H1 (cell line): Measurements from ENCODE around the gene DPF3. TPM values are rescaled to one million over a fixed set of nuclear protein-coding genes. Genes with fewer than 3 reads are reported as not detected.

Experiments
- CTCF ChIA-PET: fragments of 300-600 bp; sonication (Branson Sonifier 250); formaldehyde crosslinking; loops from one replicate; lab custom pipeline; 2021; ENCODE audit not compliant: partially characterized antibody; lab: Charles Lee
- POLR2A ChIA-PET: fragments of 300-600 bp; sonication (Branson Sonifier 250); formaldehyde crosslinking; loops from one replicate; lab custom pipeline; 2021; ENCODE audit warnings: inconsistent platforms; ENCODE audit not compliant: partially characterized antibody; lab: Charles Lee
- DNase-seq, 2 experiments: peaks; one replicate each; pipeline versions ENCODE4 v3.0.0 to v3.0.0-alpha.2; 2010 to 2022; ENCODE audit warnings: low spot score in 2 of 2, low read depth in 1 of 2, mixed read lengths in 1 of 2
- FAIRE-seq: peaks from 2 replicates; lab custom pipeline; 2011; peaks lifted over from hg19 to GRCh38; lab: Jason Lieb, UNC
- H2AFZ ChIP-seq: 2 replicates; pipeline ENCODE4 v1.8.1; 2012; ENCODE audit warnings: low read length, inconsistent platforms
- H2AK5ac ChIP-seq: 2 replicates; pipeline ENCODE4 v1.6.1; 2013; ENCODE audit warnings: low read depth, low read length
- H2BK120ac ChIP-seq: replicated peaks from 2 replicates; pipeline ENCODE3; 2013; ENCODE audit warnings: low read depth, low read length, inconsistent platforms
- H2BK12ac ChIP-seq: 2 replicates; pipeline ENCODE4 v1.6.1; 2013; ENCODE audit warnings: low read depth, low read length
- H2BK15ac ChIP-seq: 2 replicates; pipeline ENCODE4 v1.6.1; 2013; ENCODE audit warnings: low read length
- H2BK20ac ChIP-seq: 2 replicates; pipeline ENCODE4 v1.6.1; 2013; ENCODE audit warnings: low read length
- H2BK5ac ChIP-seq: 2 replicates; pipeline ENCODE4 v1.6.1; 2013; ENCODE audit warnings: low read depth, low read length
- H3K14ac ChIP-seq: 2 replicates; pipeline ENCODE4 v1.6.1; 2013; ENCODE audit warnings: inconsistent platforms; ENCODE audit not compliant: insufficient read length
- H3K18ac ChIP-seq: 2 replicates; pipeline ENCODE4 v1.6.1; 2013; ENCODE audit warnings: low read length; ENCODE audit errors: extremely low read depth
- H3K23ac ChIP-seq: 2 replicates; pipeline ENCODE4 v1.6.1; 2013; ENCODE audit warnings: inconsistent platforms; ENCODE audit not compliant: insufficient read length
- H3K23me2 ChIP-seq: 2 replicates; pipeline ENCODE4 v1.6.1; 2013; ENCODE audit warnings: low read depth, low read length
- H3K27ac ChIP-seq: 2 replicates; pipeline ENCODE4 v1.6.1; 2011; ENCODE audit warnings: low read depth, low read length, inconsistent platforms
- H3K27me3 ChIP-seq, 4 experiments: replicated peaks in 1 of 4; 1 replicate in 1 of 4; 2 replicates in 3 of 4; pipeline versions ENCODE4 v1.6.1 to v1.8.1; 2011 to 2013; ENCODE audit warnings: low read length in 3 of 4, mild to moderate bottlenecking in 3 of 4, inconsistent platforms in 2 of 4, mixed read lengths in 2 of 4, moderate library complexity in 1 of 4; ENCODE audit not compliant: control insufficient read depth in 3 of 4, insufficient read depth in 3 of 4; ENCODE audit errors: extremely low read depth in 1 of 4
- H3K36me3 ChIP-seq, 4 experiments: 2 replicates each; pipeline versions ENCODE4 v1.6.1 to v1.8.1; 2011 to 2013; ENCODE audit warnings: mild to moderate bottlenecking in 4 of 4, low read length in 3 of 4, moderate library complexity in 2 of 4, control low read depth in 1 of 4, inconsistent platforms in 1 of 4; ENCODE audit not compliant: insufficient read depth in 4 of 4, control insufficient read depth in 2 of 4
- H3K4ac ChIP-seq: replicated peaks from 2 replicates; pipeline ENCODE3; 2013; ENCODE audit warnings: low read length, low read depth, mixed read lengths, inconsistent platforms; ENCODE audit not compliant: insufficient read length
- H3K4me1 ChIP-seq, 4 experiments: replicated peaks in 1 of 4; 1 replicate in 1 of 4; 2 replicates in 3 of 4; pipeline versions ENCODE4 v1.6.1 to v1.8.1; 2011 to 2013; ENCODE audit warnings: low read length in 3 of 4, inconsistent platforms in 2 of 4, mixed read lengths in 1 of 4; ENCODE audit not compliant: insufficient read depth in 4 of 4, control insufficient read depth in 3 of 4
- H3K4me2 ChIP-seq, 2 experiments: 2 replicates each; pipeline versions ENCODE4 v1.6.1 to v1.8.1; 2011 to 2013; ENCODE audit warnings: low read depth in 2 of 2, low read length in 2 of 2, control low read depth in 1 of 2, inconsistent platforms in 1 of 2, mild to moderate bottlenecking in 1 of 2; ENCODE audit not compliant: insufficient read depth in 1 of 2
- H3K4me3 ChIP-seq, 4 experiments: fragments of 200-600, 300-600 bp in 1 of 4; sonication (generic), shearing (Covaris generic), sonication (Bioruptor Twin) in 1 of 4; 2 replicates each; pipeline versions ENCODE4 v1.5.1 to v1.8.1; 2011 to 2016; ENCODE audit warnings: low read length in 4 of 4, low read depth in 3 of 4, control low read depth in 2 of 4, inconsistent platforms in 2 of 4, mild to moderate bottlenecking in 2 of 4, mixed read lengths in 1 of 4, moderate library complexity in 1 of 4; ENCODE audit not compliant: insufficient read depth in 2 of 4; ENCODE audit errors: extremely low read depth in 1 of 4
- H3K56ac ChIP-seq: replicated peaks from 2 replicates; pipeline ENCODE3; 2013; ENCODE audit warnings: low read depth, mild to moderate bottlenecking, mixed read lengths, low read length, inconsistent platforms; ENCODE audit not compliant: insufficient read length
- H3K79me1 ChIP-seq: 2 replicates; pipeline ENCODE4 v1.6.1; 2013; ENCODE audit warnings: low read depth, low read length, control low read depth
- H3K79me2 ChIP-seq, 2 experiments: 2 replicates each; pipeline versions ENCODE4 v1.6.1 to v1.8.1; 2012 to 2013; ENCODE audit warnings: low read length in 2 of 2, mild to moderate bottlenecking in 2 of 2, inconsistent platforms in 1 of 2; ENCODE audit not compliant: insufficient read depth in 2 of 2, control insufficient read depth in 1 of 2
- H3K9ac ChIP-seq, 4 experiments: replicated peaks in 1 of 4; 1 replicate in 1 of 4; 2 replicates in 3 of 4; pipeline versions ENCODE4 v1.6.1 to v1.8.1; 2011 to 2013; ENCODE audit warnings: low read depth in 3 of 4, low read length in 3 of 4, control low read depth in 2 of 4, mild to moderate bottlenecking in 2 of 4, moderate library complexity in 2 of 4, inconsistent platforms in 1 of 4; ENCODE audit errors: extremely low read depth in 1 of 4
- H3K9me3 ChIP-seq, 2 experiments: 2 replicates each; pipeline versions ENCODE4 v1.6.1 to v1.8.1; 2012 to 2013; ENCODE audit warnings: mild to moderate bottlenecking in 2 of 2, moderate library complexity in 2 of 2, control low read depth in 1 of 2, inconsistent platforms in 1 of 2, low read depth in 1 of 2, low read length in 1 of 2, mixed read lengths in 1 of 2; ENCODE audit not compliant: insufficient read depth in 2 of 2
- H4K20me1 ChIP-seq, 2 experiments: replicated peaks in 1 of 2; 2 replicates each; pipeline versions ENCODE3 to v1.8.1; 2011 to 2013; ENCODE audit warnings: inconsistent platforms in 2 of 2, low read length in 2 of 2, mild to moderate bottlenecking in 1 of 2; ENCODE audit not compliant: insufficient read depth in 2 of 2, control insufficient read depth in 1 of 2
- H4K5ac ChIP-seq: 2 replicates; pipeline ENCODE4 v1.6.1; 2013; ENCODE audit warnings: low read length, low read depth, mixed read lengths, inconsistent platforms; ENCODE audit not compliant: insufficient read length
- H4K8ac ChIP-seq: 2 replicates; pipeline ENCODE4 v1.8.0; 2013; ENCODE audit warnings: mild to moderate bottlenecking, moderate library complexity, low read length, inconsistent platforms; ENCODE audit not compliant: insufficient read depth; ENCODE audit errors: extremely low read depth
- H4K91ac ChIP-seq: replicated peaks from 2 replicates; pipeline ENCODE3; 2013; ENCODE audit warnings: low read length, mixed read lengths, inconsistent platforms; ENCODE audit not compliant: insufficient read length
- BRCA1 ChIP-seq: IDR thresholded peaks from 2 replicates; pipeline ENCODE4 v1.6.1; 2012; ENCODE audit warnings: low read depth, low read length, improper control_type of control experiment
- EGR1 ChIP-seq: IDR thresholded peaks from 2 replicates; pipeline ENCODE4 v1.6.1; 2011; ENCODE audit warnings: low read depth, low read length, borderline replicate concordance
- NANOG ChIP-seq: IDR thresholded peaks from 2 replicates; pipeline ENCODE4 v1.6.1; 2011; ENCODE audit warnings: low read length, low read depth, mild to moderate bottlenecking, inconsistent platforms; ENCODE audit not compliant: insufficient read depth, poor library complexity, severe bottlenecking
- RNF2 ChIP-seq: fragments of 200-900, 300-1000 bp; sonication (generic); IDR thresholded peaks from 2 replicates; pipeline ENCODE4 v1.7.1; 2016; ENCODE audit warnings: borderline replicate concordance, low read depth, mild to moderate bottlenecking, antibody characterized with exemption, low read length; ENCODE audit not compliant: poor library complexity, severe bottlenecking; ENCODE audit errors: missing control alignments
- SIRT6 ChIP-seq: IDR thresholded peaks from one replicate; pipeline ENCODE4 v1.7.1; 2012; ENCODE audit warnings: low read length, inconsistent platforms
- SP4 ChIP-seq: IDR thresholded peaks from 2 replicates; pipeline ENCODE4 v1.6.1; 2012; ENCODE audit warnings: low read length, inconsistent platforms
- TEAD4 ChIP-seq: IDR thresholded peaks from 2 replicates; pipeline ENCODE4 v1.6.1; 2012; ENCODE audit warnings: low read depth, low read length, inconsistent platforms, mixed read lengths
- YY1 ChIP-seq: IDR thresholded peaks from 2 replicates; pipeline ENCODE4 v1.6.1; 2011; ENCODE audit warnings: low read depth, mild to moderate bottlenecking, low read length
- WGBS, 2 experiments: shearing (Covaris generic) in 1 of 2; methylation state at CpG; one replicate each; pipeline versions ENCODE4 v1.1.6 to v1.1.7; 2013 to 2015; ENCODE audit warnings: low lambda C conversion rate in 2 of 2, mixed read lengths in 2 of 2, inconsistent platforms in 1 of 2, low coverage in 1 of 2, missing lambda C conversion rate in 1 of 2; ENCODE audit not compliant: insufficient replicate concordance in 2 of 2, insufficient coverage in 1 of 2, insufficient read length in 1 of 2; ENCODE audit errors: extremely low coverage in 1 of 2, missing lambda C conversion rate in 1 of 2; 5-methylcytosine and 5-hydroxymethylcytosine counted together
- polyA plus RNA-seq, 7 experiments: library from polyadenylated mRNA; depleted of rRNA in 3 of 7; stranded (reverse) in 5 of 7; unstranded in 2 of 7; fragments of >200 nt in 5 of 7; fragments of 200-250 nt in 2 of 7; gene quantifications; 1 replicate in 5 of 7; 2 replicates in 1 of 7; 4 replicates in 1 of 7; pipeline versions ENCODE4 v1.2.1 to v1.2.3, GENCODE V29; 2011 to 2013; ENCODE audit warnings: missing spikeins in 2 of 7, mixed read lengths in 2 of 7
- total RNA-seq: library from RNA; stranded (reverse); fragmentation: NEBNext Ultra II Directional; extraction: Animal tissue kit (Norgen Biotek cat#: 25700); gene quantifications from 2 replicates; pipeline ENCODE4 v1.2.1, GENCODE V29; 2021
- TF ChIP-seq, protein P1 (sequence below): IDR thresholded peaks from 2 replicates; pipeline ENCODE4 v1.6.1; 2012; ENCODE audit warnings: low read length, inconsistent platforms
- TF ChIP-seq, protein P2 (sequence below): IDR thresholded peaks from 2 replicates; pipeline ENCODE4 v1.6.1; 2011; ENCODE audit warnings: low read length, improper control_type of control experiment

The DPF3 gene
- total and polyA plus RNA-seq, 2 of the 8 experiments (the other 6 are each of a cell fraction or from before 2014, with no cell fraction given), result 0.19 TPM; not detected in 1

DNA sequence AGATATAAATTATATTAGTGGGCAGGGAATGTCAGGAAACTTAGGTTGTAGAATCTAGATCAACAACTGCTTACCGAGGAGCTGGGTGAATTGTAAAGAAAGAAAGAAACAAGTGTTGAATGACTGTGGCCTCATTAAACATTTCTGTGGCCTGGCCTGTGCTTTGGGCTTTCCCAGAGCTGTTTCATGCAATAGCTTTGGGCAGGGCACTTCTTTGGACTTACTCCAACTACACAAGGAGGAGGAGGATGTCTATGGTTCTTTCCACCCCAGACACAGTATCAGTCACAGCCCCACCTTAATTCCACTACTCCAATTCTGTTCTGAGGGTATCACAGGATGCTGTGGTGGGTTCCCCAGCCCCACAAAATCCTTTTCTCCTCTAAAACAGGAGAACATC lies 38.0 kb downstream of the DPF3 start:
- Histone ChIP-seq H3K27ac (no peak overlapping the region), H3K4me1 (peaks cover 0 to 5% (median 2%) of the 10 kb centered on the region in 4 experiments; a peak in 3 of 7 replicates)
- TF ChIP-seq, protein P1, sequence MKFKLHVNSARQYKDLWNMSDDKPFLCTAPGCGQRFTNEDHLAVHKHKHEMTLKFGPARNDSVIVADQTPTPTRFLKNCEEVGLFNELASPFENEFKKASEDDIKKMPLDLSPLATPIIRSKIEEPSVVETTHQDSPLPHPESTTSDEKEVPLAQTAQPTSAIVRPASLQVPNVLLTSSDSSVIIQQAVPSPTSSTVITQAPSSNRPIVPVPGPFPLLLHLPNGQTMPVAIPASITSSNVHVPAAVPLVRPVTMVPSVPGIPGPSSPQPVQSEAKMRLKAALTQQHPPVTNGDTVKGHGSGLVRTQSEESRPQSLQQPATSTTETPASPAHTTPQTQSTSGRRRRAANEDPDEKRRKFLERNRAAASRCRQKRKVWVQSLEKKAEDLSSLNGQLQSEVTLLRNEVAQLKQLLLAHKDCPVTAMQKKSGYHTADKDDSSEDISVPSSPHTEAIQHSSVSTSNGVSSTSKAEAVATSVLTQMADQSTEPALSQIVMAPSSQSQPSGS, result no peak
- TF ChIP-seq EGR1 (no peak), TEAD4 (no peak), SP4 (no peak), BRCA1 (no peak), RNF2 (no peak), SIRT6 (no peak), NANOG (no peak), YY1 (no peak)
- TF ChIP-seq, protein P2, sequence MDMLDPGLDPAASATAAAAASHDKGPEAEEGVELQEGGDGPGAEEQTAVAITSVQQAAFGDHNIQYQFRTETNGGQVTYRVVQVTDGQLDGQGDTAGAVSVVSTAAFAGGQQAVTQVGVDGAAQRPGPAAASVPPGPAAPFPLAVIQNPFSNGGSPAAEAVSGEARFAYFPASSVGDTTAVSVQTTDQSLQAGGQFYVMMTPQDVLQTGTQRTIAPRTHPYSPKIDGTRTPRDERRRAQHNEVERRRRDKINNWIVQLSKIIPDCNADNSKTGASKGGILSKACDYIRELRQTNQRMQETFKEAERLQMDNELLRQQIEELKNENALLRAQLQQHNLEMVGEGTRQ, result no peak

More for the DNA sequence above, 38.0 kb downstream of the DPF3 start:
- FAIRE-seq (no peak), DNase-seq (no peak)
- no peak overlapping the region for H2BK12ac ChIP-seq
- H2AK5ac ChIP-seq, result no peak overlapping the region
- H3K9me3 ChIP-seq, result no peaks in the 10 kb centered on the region
- H3K18ac ChIP-seq, result no peak overlapping the region
- H3K4me2 ChIP-seq, result no peak overlapping the region
- H3K4ac ChIP-seq, result no peak overlapping the region
- no peaks in the 10 kb centered on the region for H3K36me3 ChIP-seq
- H2AFZ ChIP-seq, result no peak overlapping the region
- CTCF ChIA-PET, result interaction anchor here (0.9 to 1.3 kb wide), 3 partner anchors 8 to 342 kb away, joined by 3 to 4 read pairs (median 3); no protein-coding TSS in a partner anchor
- 81% methylated on average over 1 of the region's 1 CpG; no CpG with 5 or more reads in 1 of the 2 experiments for WGBS, 2 experiments
- no peak overlapping the region for H3K23ac ChIP-seq
- no peak overlapping the region for H4K5ac ChIP-seq
- H4K91ac ChIP-seq, result no peak overlapping the region
- H3K23me2 ChIP-seq, result no peaks in the 10 kb centered on the region; the same call in 1 of the 2 replicates
- H3K27me3 ChIP-seq, result no peaks in the 10 kb centered on the region
- H2BK120ac ChIP-seq, result no peak overlapping the region
- H3K79me1 ChIP-seq, result no peaks in the 10 kb centered on the region
- no peaks in the 10 kb centered on the region for H3K79me2 ChIP-seq
- no peak overlapping the region for H3K56ac ChIP-seq
- no peak overlapping the region for H3K9ac ChIP-seq
- POLR2A ChIA-PET, result no interaction called here
- H2BK20ac ChIP-seq, result no peak overlapping the region
- H3K14ac ChIP-seq, result no peak overlapping the region
- no peak overlapping the region for H2BK5ac ChIP-seq
- no peak overlapping the region for H4K8ac ChIP-seq
- no peak overlapping the region for H2BK15ac ChIP-seq
- no peak overlapping the region for H3K4me3 ChIP-seq
- H4K20me1 ChIP-seq, result no peaks in the 10 kb centered on the region
